ENCODE results near the gene ADAMTSL1. TPM values are rescaled to one million over a fixed set of nuclear protein-coding genes. Genes with fewer than 3 reads are reported as not detected.

The ADAMTSL1 gene
- total and polyA plus RNA-seq, 2 of the 8 experiments (the other 6 are each of a cell fraction or from before 2014, with no cell fraction given) = 0.84 to 1.1 TPM

- Histone ChIP-seq H4K8ac (ENCODE audit: extremely low read depth, insufficient read depth, low read length) (no peak overlapping the region), H3K23me2 (ENCODE audit: low read depth, low read length) (peaks cover 2% of the 10 kb centered on the region; the same call in 1 of the 2 replicates), H2BK12ac (ENCODE audit: low read depth, low read length) (no peak overlapping the region), H3K4ac (replicated peaks; ENCODE audit: insufficient read length, low read depth, low read length) (no peak overlapping the region), H2BK5ac (ENCODE audit: low read depth, low read length) (no peak overlapping the region), H4K91ac (replicated peaks; ENCODE audit: insufficient read length, low read length) (no peak overlapping the region), H3K9ac (replicated peaks in 1 of 4; ENCODE audit: extremely low read depth in 1 of 4, low read depth in 3 of 4, low read length in 3 of 4) (no peak overlapping the region), H3K27ac (ENCODE audit: low read depth, low read length) (no peak overlapping the region), H3K9me3 (ENCODE audit: insufficient read depth in 2 of 2, low read depth in 1 of 2, low read length in 1 of 2) (no peaks in the 10 kb centered on the region), H3K79me2 (ENCODE audit: control insufficient read depth in 1 of 2, insufficient read depth in 2 of 2, low read length in 2 of 2) (no peaks in the 10 kb centered on the region), H2BK15ac (ENCODE audit: low read length) (no peak overlapping the region), H3K4me3 (ENCODE audit: extremely low read depth in 1 of 4, insufficient read depth in 2 of 4, low read depth in 3 of 4, low read length in 4 of 4) (no peak overlapping the region), H2BK20ac (ENCODE audit: low read length) (no peak overlapping the region), H2BK120ac (replicated peaks; ENCODE audit: low read depth, low read length) (no peak overlapping the region), H2AK5ac (ENCODE audit: low read depth, low read length) (no peak overlapping the region), H3K18ac (ENCODE audit: extremely low read depth, low read length) (no peak overlapping the region), H3K36me3 (ENCODE audit: control insufficient read depth in 2 of 4, insufficient read depth in 4 of 4, low read length in 3 of 4) (no peaks in the 10 kb centered on the region), H3K79me1 (ENCODE audit: low read depth, low read length) (no peaks in the 10 kb centered on the region), H3K56ac (replicated peaks; ENCODE audit: insufficient read length, low read depth, low read length) (no peak overlapping the region), H3K27me3 (replicated peaks in 1 of 4; ENCODE audit: control insufficient read depth in 3 of 4, extremely low read depth in 1 of 4, insufficient read depth in 3 of 4, low read length in 3 of 4) (no peaks in the 10 kb centered on the region), H4K5ac (ENCODE audit: insufficient read length, low read depth, low read length) (no peak overlapping the region), H3K14ac (ENCODE audit: insufficient read length) (no peak overlapping the region), H4K20me1 (replicated peaks in 1 of 2; ENCODE audit: control insufficient read depth in 1 of 2, insufficient read depth in 2 of 2, low read length in 2 of 2) (no peaks in the 10 kb centered on the region), H3K4me1 (replicated peaks in 1 of 4; ENCODE audit: control insufficient read depth in 3 of 4, insufficient read depth in 4 of 4, low read length in 3 of 4) (no peaks in the 10 kb centered on the region; a peak in 1 of 7 replicates), H2AFZ (ENCODE audit: low read length) (no peak overlapping the region), H3K23ac (ENCODE audit: insufficient read length) (no peak overlapping the region), H3K4me2 (ENCODE audit: insufficient read depth in 1 of 2, low read depth in 2 of 2, low read length in 2 of 2) (no peak overlapping the region)
- CTCF ChIA-PET (ENCODE audit: partially characterized antibody) = interaction anchor here (0.8 to 1.4 kb wide), 4 partner anchors 11 to 528 kb away, joined by 3 to 4 read pairs (median 3); no protein-coding TSS in a partner anchor
- 81% methylated on average over 7 of the region's 7 CpGs; no CpG with 5 or more reads in 1 of the 2 experiments for WGBS, 2 experiments (ENCODE audit: extremely low coverage in 1 of 2, insufficient coverage in 1 of 2, insufficient read length in 1 of 2, insufficient replicate concordance in 2 of 2, low coverage in 1 of 2, low lambda C conversion rate in 2 of 2, missing lambda C conversion rate in 1 of 2)
- DNase-seq (ENCODE audit: low read depth in 1 of 2, low spot score in 2 of 2) (no peak), FAIRE-seq (no peak)
- POLR2A ChIA-PET (ENCODE audit: partially characterized antibody) = no interaction called here
- no peak for TF ChIP-seq SP4 (IDR thresholded peaks at IDR 0.05; ENCODE audit: low read length)
- no peak for TF ChIP-seq SAP30 (IDR thresholded peaks at IDR 0.05; ENCODE audit: insufficient read depth, insufficient replicate concordance, low read length)
- no peak for TF ChIP-seq NANOG (IDR thresholded peaks at IDR 0.05; ENCODE audit: insufficient read depth, low read depth, low read length, poor library complexity, severe bottlenecking)
These were observed 462.3 kb downstream of the ADAMTSL1 start for GRCh38 chr9:18936094-18936871.

All from H1 (cell line).